Smooth muscle cell (in vitro differentiated cells): Measurements from ENCODE around the gene GBX1. TPM values are rescaled to one million over a fixed set of nuclear protein-coding genes. Genes with fewer than 3 reads are reported as not detected.

ENCODE experiments used
- DNase-seq: peaks from one replicate; lab custom pipeline; 2025; ENCODE audit not compliant: unreplicated experiment; lab: John Stamatoyannopoulos, UW
- H2AFZ ChIP-seq: fragments of 200-600 bp; sonication (generic); 2 replicates; pipeline ENCODE4 v1.6.0; 2016; ENCODE audit warnings: antibody characterized with exemption, low read depth, mild to moderate bottlenecking
- H3F3A ChIP-seq: fragments of 200-600 bp; sonication (generic); 2 replicates; pipeline ENCODE4 v1.6.0; 2017; ENCODE audit warnings: antibody characterized with exemption, low read depth
- H3K27ac ChIP-seq: fragments of 200-600 bp; sonication (generic); 2 replicates; pipeline ENCODE4 v1.5.1; 2016; ENCODE audit warnings: low read depth, mild to moderate bottlenecking
- H3K27me3 ChIP-seq: fragments of 200-600 bp; sonication (generic); 2 replicates; pipeline ENCODE4 v1.6.1; 2016; ENCODE audit warnings: low read depth, mild to moderate bottlenecking
- H3K36me3 ChIP-seq: fragments of 200-600 bp; sonication (generic); 2 replicates; pipeline ENCODE4 v1.5.1; 2016; ENCODE audit warnings: low read depth
- H3K4me1 ChIP-seq: fragments of 200-600 bp; sonication (generic); 2 replicates; pipeline ENCODE4 v1.5.1; 2016; ENCODE audit warnings: low read depth
- H3K4me2 ChIP-seq: fragments of 200-600 bp; sonication (generic); 2 replicates; pipeline ENCODE4 v1.6.0; 2016; ENCODE audit warnings: mild to moderate bottlenecking
- H3K4me3 ChIP-seq: fragments of 200-600 bp; sonication (generic); 2 replicates; pipeline ENCODE4 v1.5.1; 2016; ENCODE audit warnings: mild to moderate bottlenecking
- H3K79me2 ChIP-seq: fragments of 200-600 bp; sonication (generic); 2 replicates; pipeline ENCODE4 v1.6.0; 2016; ENCODE audit warnings: low read depth, mild to moderate bottlenecking
- H3K9ac ChIP-seq: fragments of 200-600 bp; sonication (generic); 2 replicates; pipeline ENCODE4 v1.6.0; 2016; ENCODE audit warnings: low read depth
- H3K9me3 ChIP-seq: fragments of 200-600 bp; sonication (generic); replicated peaks from 2 replicates; pipeline ENCODE4 v1.5.1; 2016; ENCODE audit warnings: low read depth
- H4K20me1 ChIP-seq: fragments of 200-600 bp; sonication (generic); 2 replicates; pipeline ENCODE4 v1.6.0; 2016; ENCODE audit warnings: low read depth
- CTCF ChIP-seq: fragments of 200-600 bp; sonication (generic); IDR thresholded peaks from 2 replicates; pipeline ENCODE4 v1.5.1; 2017; ENCODE audit warnings: borderline replicate concordance, mild to moderate bottlenecking, antibody characterized with exemption; ENCODE audit not compliant: insufficient read depth, poor library complexity, severe bottlenecking
- WGBS: methylation state at CpG from one replicate; pipeline ENCODE4 v1.1.7; 2016; ENCODE audit warnings: low lambda C conversion rate; 5-methylcytosine and 5-hydroxymethylcytosine counted together
- polyA plus RNA-seq: library from polyadenylated mRNA; unstranded; fragments of >200 nt; fragmentation: Nextera tagmentation; extraction: Ambion mirVana; gene quantifications from 2 replicates; pipeline ENCODE4 v1.2.1, GENCODE V29; 2016
- total RNA-seq: library from RNA; depleted of rRNA; stranded (reverse); fragments of >200 nt; gene quantifications from 2 replicates; pipeline ENCODE4 v1.2.3, GENCODE V29; 2014

GBX1 gene
- total and polyA plus RNA-seq, 2 experiments from 2014 or later, result not detected

GRCh38 chr7:151187409-151188251 is 20.1 kb upstream of the GBX1 start:
- 92% methylated on average over 20 of the region's 22 CpGs for WGBS
- Histone ChIP-seq H3F3A (no peaks in the 10 kb centered on the region), H3K9me3 (no peaks in the 10 kb centered on the region), H3K4me2 (no peak overlapping the region), H3K4me1 (no peaks in the 10 kb centered on the region), H3K27me3 (peaks cover 7% of the 10 kb centered on the region), H3K79me2 (no peaks in the 10 kb centered on the region), H3K36me3 (no peaks in the 10 kb centered on the region), H3K27ac (no peak overlapping the region), H2AFZ (no peak overlapping the region), H4K20me1 (no peaks in the 10 kb centered on the region), H3K9ac (no peak overlapping the region), H3K4me3 (no peak overlapping the region)
- no peak for DNase-seq
- no peak for TF ChIP-seq CTCF

GRCh38 chr7:151186640-151187408 is 19.3 kb upstream of the GBX1 start, which contains the start of gene ASB10:
TSS of gene ASB10 (minus strand) at chr7:151187250. CDS start at chr7:151187130, 120 bp downstream.
- no peak within 1 kb of the TSS for H3K9ac ChIP-seq
- H3K4me1 ChIP-seq, result no peaks in the 10 kb centered on the region
- no peak for TF ChIP-seq CTCF
- no peak within 1 kb of the TSS for H3K27ac ChIP-seq
- no peaks in the 10 kb centered on the region for H3K36me3 ChIP-seq
- DNase-seq, result no peak
- H3K4me2 ChIP-seq, result no peak within 1 kb of the TSS
- no peaks in the 10 kb centered on the region for H3K79me2 ChIP-seq
- no peaks in the 10 kb centered on the region for H3K9me3 ChIP-seq
- H4K20me1 ChIP-seq, result no peaks in the 10 kb centered on the region
- 94% methylated on average over 22 of the region's 22 CpGs for WGBS
- H2AFZ ChIP-seq, result no peak within 1 kb of the TSS
- peaks cover 7% of the 10 kb centered on the region for H3K27me3 ChIP-seq
- no peak within 1 kb of the TSS for H3K4me3 ChIP-seq
- no peaks in the 10 kb centered on the region for H3F3A ChIP-seq

- Histone ChIP-seq H4K20me1 (no peaks in the 10 kb centered on the region), H3K27me3 (peaks cover 4% of the 10 kb centered on the region)
- WGBS, result 89% methylated on average over 16 of the region's 16 CpGs
Measured at GRCh38 chr7:151185762-151186639, 18.5 kb upstream of the GBX1 start.

More at GRCh38 chr7:151185762-151186639, 18.5 kb upstream of the GBX1 start:
- Histone ChIP-seq H3K9ac (no peak overlapping the region), H3K4me1 (no peaks in the 10 kb centered on the region), H2AFZ (no peak overlapping the region), H3K36me3 (no peaks in the 10 kb centered on the region), H3K27ac (no peak overlapping the region), H3K79me2 (no peaks in the 10 kb centered on the region), H3K9me3 (no peaks in the 10 kb centered on the region), H3F3A (no peaks in the 10 kb centered on the region), H3K4me2 (no peak overlapping the region), H3K4me3 (no peak overlapping the region)
- no peak for TF ChIP-seq CTCF
- no peak for DNase-seq
